HepG2 (cell line): ENCODE measurements around the gene TAF13. TPM values are rescaled to one million over a fixed set of nuclear protein-coding genes. Genes with fewer than 3 reads are reported as not detected.

Experiments used
- ADNP ChIP-seq: sonication (generic); formaldehyde crosslinking; IDR thresholded peaks from 2 replicates; pipeline ENCODE4 v1.4.0; 2020; ENCODE audit warnings: missing genetic modification reagents
- BRD4 ChIP-seq: sonication (generic); formaldehyde crosslinking; IDR thresholded peaks from 2 replicates; pipeline ENCODE4 v1.4.0; 2020; ENCODE audit warnings: missing genetic modification reagents
- DPF2 ChIP-seq: sonication (generic); formaldehyde crosslinking; IDR thresholded peaks from 2 replicates; pipeline ENCODE4 v1.4.0; 2020; ENCODE audit warnings: mild to moderate bottlenecking, low read depth, missing genetic modification reagents, borderline replicate concordance
- ESRRA ChIP-seq: sonication (generic); formaldehyde crosslinking; IDR thresholded peaks from 2 replicates; pipeline ENCODE4 v1.5.1; 2020; ENCODE audit warnings: mild to moderate bottlenecking, low read depth, missing genetic modification reagents
- FOXK2 ChIP-seq: fragments of 450-650 bp; IDR thresholded peaks from 2 replicates; pipeline ENCODE4 v1.6.1; 2016
- MXD3 ChIP-seq: IDR thresholded peaks from 2 replicates; pipeline ENCODE4 v1.6.1; 2016; ENCODE audit warnings: mild to moderate bottlenecking, missing biosample characterization, missing genetic modification reagents
- PBX2 ChIP-seq: IDR thresholded peaks from 2 replicates; pipeline ENCODE4 v1.6.1; 2016; ENCODE audit warnings: control low read depth
- PHF8 ChIP-seq: sonication (generic); formaldehyde crosslinking; IDR thresholded peaks from 2 replicates; pipeline ENCODE4 v1.5.0; 2020; ENCODE audit warnings: missing genetic modification reagents
- REPIN1 ChIP-seq: sonication (generic); formaldehyde crosslinking; IDR thresholded peaks from 2 replicates; pipeline ENCODE4 v1.8.0; 2022; ENCODE audit warnings: missing genetic modification reagents, low read depth, mild to moderate bottlenecking, borderline replicate concordance
- RFXANK ChIP-seq: IDR thresholded peaks from 2 replicates; pipeline ENCODE4 v1.6.1; 2016
- SALL1 ChIP-seq: sonication (generic); formaldehyde crosslinking; IDR thresholded peaks from 2 replicates; pipeline ENCODE4 v1.8.0; 2022; ENCODE audit warnings: mild to moderate bottlenecking, missing genetic modification reagents
- SIX4 ChIP-seq: sonication (generic); formaldehyde crosslinking; IDR thresholded peaks from 2 replicates; pipeline ENCODE4 v1.4.0; 2020; ENCODE audit warnings: missing genetic modification reagents
- SNAPC4 ChIP-seq: sonication (generic); formaldehyde crosslinking; IDR thresholded peaks from 2 replicates; pipeline ENCODE4 v1.4.0; 2020; ENCODE audit warnings: mild to moderate bottlenecking, missing genetic modification reagents
- SP2 ChIP-seq: sonication (generic); formaldehyde crosslinking; IDR thresholded peaks from 2 replicates; pipeline ENCODE4 v1.5.1; 2020; ENCODE audit warnings: mild to moderate bottlenecking, missing genetic modification reagents
- ZKSCAN8 ChIP-seq: IDR thresholded peaks from 2 replicates; pipeline ENCODE4 v1.6.1; 2016; ENCODE audit warnings: borderline replicate concordance, missing genetic modification reagents, missing compliant biosample characterization
- ZNF143 ChIP-seq: sonication (generic); formaldehyde crosslinking; IDR thresholded peaks from 2 replicates; pipeline ENCODE4 v1.4.0; 2020; ENCODE audit warnings: missing genetic modification reagents
- ZNF205 ChIP-seq: IDR thresholded peaks from 2 replicates; pipeline ENCODE4 v1.6.1; 2018; ENCODE audit warnings: missing biosample characterization, missing genetic modification reagents
- ZNF260 ChIP-seq: sonication (generic); formaldehyde crosslinking; IDR thresholded peaks from 2 replicates; pipeline ENCODE4 v1.4.0; 2020; ENCODE audit warnings: missing genetic modification reagents, low read depth, mild to moderate bottlenecking, borderline replicate concordance
- ZNF33B ChIP-seq: sonication (generic); formaldehyde crosslinking; IDR thresholded peaks from 2 replicates; pipeline ENCODE4 v1.5.1; 2020; ENCODE audit warnings: mild to moderate bottlenecking, missing genetic modification reagents
- ZNF383 ChIP-seq: sonication (generic); formaldehyde crosslinking; IDR thresholded peaks from 2 replicates; pipeline ENCODE4 v1.4.0; 2020; ENCODE audit warnings: missing genetic modification reagents, mild to moderate bottlenecking, borderline replicate concordance
- ZNF468 ChIP-seq: sonication (generic); formaldehyde crosslinking; IDR thresholded peaks from 2 replicates; pipeline ENCODE4 v1.8.0; 2022; ENCODE audit warnings: mild to moderate bottlenecking, moderate library complexity, missing genetic modification reagents
- ZNF512 ChIP-seq: sonication (generic); formaldehyde crosslinking; IDR thresholded peaks from 2 replicates; pipeline ENCODE4 v1.4.0; 2020; ENCODE audit warnings: mild to moderate bottlenecking, missing genetic modification reagents
- polyA plus RNA-seq, 8 experiments: library from polyadenylated mRNA; depleted of rRNA in 3 of 8; stranded (reverse) in 7 of 8; unstranded in 1 of 8; fragments of >200 nt; fragmentation: Illumina TruSeq in 4 of 8; extraction: Trizol in 4 of 8; gene quantifications; 2 replicates each; pipeline versions ENCODE4 v1.2.1 to v1.2.3, GENCODE V29; 2011 to 2016; ENCODE audit warnings: low read depth in 4 of 8, missing spikeins in 1 of 8, mixed read lengths in 1 of 8; ENCODE audit not compliant: insufficient read depth in 1 of 8
- total RNA-seq, 5 experiments: library from RNA; depleted of rRNA; stranded (reverse); fragments of >200 nt; fragmentation: Illumina TruSeq; extraction: Trizol; gene quantifications; 2 replicates each; pipeline ENCODE4 v1.2.3, GENCODE V29; 2016; ENCODE audit warnings: low read depth in 1 of 5

The TAF13 gene
- total and polyA plus RNA-seq, 2 of the 13 experiments (the other 11 are each of a cell fraction or from before 2014, with no cell fraction given) = 11.5 to 36.3 TPM

GRCh38 chr1:109083923-109084322 is 8.1 kb upstream of the TAF13 start (continued):
- TF ChIP-seq SALL1 (CRISPR knock-in tag) (0 out of 2 replicates have a peak, but pooled peaks have one; percentile 27), RFXANK (no peak), ZNF205 (CRISPR knock-in tag) (no peak), REPIN1 (CRISPR knock-in tag) (no peak), ZNF512 (CRISPR knock-in tag) (no peak), SNAPC4 (CRISPR knock-in tag) (no peak), ZNF143 (CRISPR knock-in tag) (no peak), ZNF33B (CRISPR knock-in tag) (no peak), FOXK2 (no peak), MXD3 (no peak), PHF8 (no peak), SP2 (CRISPR knock-in tag) (no peak), PBX2 (CRISPR knock-in tag) (peak; percentile 77), ZNF468 (CRISPR knock-in tag) (no peak), ADNP (no peak), SIX4 (CRISPR knock-in tag) (no peak), ZNF260 (no peak), ZNF383 (CRISPR knock-in tag) (no peak), BRD4 (CRISPR knock-in tag) (no peak), ESRRA (no peak), DPF2 (CRISPR knock-in tag) (no peak), ZKSCAN8 (CRISPR knock-in tag) (no peak)
